Type B pancreatic cell (in vitro differentiated cells): Measurements from ENCODE around the gene ZNF780B. TPM values are rescaled to one million over a fixed set of nuclear protein-coding genes. Genes with fewer than 3 reads are reported as not detected.

Experiments
- DNase-seq: peaks from one replicate; pipeline ENCODE4 v3.0.0; 2021; ENCODE audit warnings: mixed read lengths; ENCODE audit not compliant: unreplicated experiment; ENCODE audit errors: extremely low spot score
- H3K27ac Mint-ChIP-seq: 2 replicates; pipeline ENCODE4 v1.8.0; 2021; ENCODE audit warnings: mild to moderate bottlenecking, mixed read lengths
- H3K27me3 Mint-ChIP-seq: 2 replicates; pipeline ENCODE4 v1.8.0; 2021; ENCODE audit warnings: mixed read lengths
- H3K36me3 Mint-ChIP-seq: 2 replicates; pipeline ENCODE4 v1.8.0; 2021; ENCODE audit warnings: mixed read lengths
- H3K4me1 Mint-ChIP-seq: one replicate; pipeline ENCODE4 v1.8.0; 2021; ENCODE audit warnings: mixed read lengths; ENCODE audit not compliant: unreplicated experiment
- H3K4me3 Mint-ChIP-seq: 2 replicates; pipeline ENCODE4 v1.8.0; 2021; ENCODE audit warnings: mild to moderate bottlenecking, mixed read lengths
- H3K9me3 Mint-ChIP-seq: 2 replicates; pipeline ENCODE4 v1.8.0; 2021; ENCODE audit warnings: mixed read lengths
- CTCF ChIP-seq: fragments of 200-600 bp; sonication (generic); conservative IDR thresholded peaks from 2 replicates; pipeline ENCODE4 v1.5.0; 2021; ENCODE audit warnings: antibody characterized with exemption, mild to moderate bottlenecking
- total RNA-seq: library from RNA; stranded (reverse); gene quantifications from 2 replicates; pipeline ENCODE4 v1.2.1, GENCODE V29; 2021; ENCODE audit warnings: low replicate concordance

The ZNF780B gene
- total RNA-seq, 1 donor from 2014 or later: 38.8 TPM

- no peak for TF ChIP-seq CTCF
- Mint-ChIP-seq H3K27me3 (no peaks in the 10 kb centered on the region), H3K36me3 (peaks cover 61% of the 10 kb centered on the region), H3K9me3 (peaks cover 30% of the 10 kb centered on the region), H3K4me1 (no peaks in the 10 kb centered on the region), H3K4me3 (no peak overlapping the region), H3K27ac (no peak overlapping the region)
- DNase-seq: no peak
Observed at GRCh38 chr19:40033989-40034560, 22.0 kb downstream of the ZNF780B start.

- Mint-ChIP-seq H3K27ac (no peak overlapping the region), H3K9me3 (peaks cover 34% of the 10 kb centered on the region)
Observed at GRCh38 chr19:40026597-40026970, 29.4 kb downstream of the ZNF780B start.

GRCh38 chr19:40025938-40026596, 30.0 kb downstream of the ZNF780B start:
- peaks cover 34% of the 10 kb centered on the region for H3K9me3 Mint-ChIP-seq
- H3K4me1 Mint-ChIP-seq: no peaks in the 10 kb centered on the region
- no peaks in the 10 kb centered on the region for H3K27me3 Mint-ChIP-seq
- no peak for TF ChIP-seq CTCF
- H3K27ac Mint-ChIP-seq: no peak overlapping the region
- DNase-seq: no peak
- H3K36me3 Mint-ChIP-seq: peaks cover 10% of the 10 kb centered on the region
- H3K4me3 Mint-ChIP-seq: no peak overlapping the region

More at GRCh38 chr19:40026597-40026970, 29.4 kb downstream of the ZNF780B start:
- no peaks in the 10 kb centered on the region for H3K4me1 Mint-ChIP-seq
- peaks cover 10% of the 10 kb centered on the region for H3K36me3 Mint-ChIP-seq
- TF ChIP-seq CTCF: no peak
- H3K27me3 Mint-ChIP-seq: no peaks in the 10 kb centered on the region
- no peak for DNase-seq
- no peak overlapping the region for H3K4me3 Mint-ChIP-seq

GRCh38 chr19:40023969-40024368, 32.1 kb downstream of the ZNF780B start:
- Mint-ChIP-seq H3K4me3 (no peak overlapping the region), H3K36me3 (no peaks in the 10 kb centered on the region), H3K9me3 (peaks cover 25% of the 10 kb centered on the region), H3K4me1 (no peaks in the 10 kb centered on the region), H3K27ac (no peak overlapping the region), H3K27me3 (no peaks in the 10 kb centered on the region)
- no peak for TF ChIP-seq CTCF
- no peak for DNase-seq

- Mint-ChIP-seq H3K9me3 (peaks cover 17% of the 10 kb centered on the region), H3K27ac (no peak overlapping the region), H3K36me3 (peaks cover 49% of the 10 kb centered on the region), H3K4me3 (no peak overlapping the region), H3K27me3 (no peaks in the 10 kb centered on the region), H3K4me1 (no peaks in the 10 kb centered on the region)
- DNase-seq: no peak
- no peak for TF ChIP-seq CTCF
Observed at GRCh38 chr19:40013991-40014390, 42.0 kb downstream of the ZNF780B start.
